Activated T-cell treated with anti-CD3 and anti-CD28 coated beads, Interleukin-2, amount 50 U/mL, for 1 hour (primary cell): ENCODE measurements around the gene ADAMTS15.

Experiments
- DNase-seq: peaks from one replicate; pipeline ENCODE4 v3.0.0-alpha.2; 2020

ADAMTS15 gene

GRCh38 chr11:130518164-130518680 lies 69.8 kb downstream of the ADAMTS15 start:
- DNase-seq, result no peak

- no peak for DNase-seq
These were observed 70.9 kb downstream of the ADAMTS15 start for GRCh38 chr11:130519128-130519932.

GRCh38 chr11:130520271-130520671 lies 71.8 kb downstream of the ADAMTS15 start:
- DNase-seq, result no peak

- DNase-seq, result no peak
These were observed 74.0 kb downstream of the ADAMTS15 start for GRCh38 chr11:130522284-130522961.

- DNase-seq, result no peak
These were observed 74.7 kb downstream of the ADAMTS15 start for GRCh38 chr11:130523166-130523565.

GRCh38 chr11:130523609-130524008 lies 75.2 kb downstream of the ADAMTS15 start:
- DNase-seq, result no peak

- DNase-seq, result no peak
These were observed 75.8 kb downstream of the ADAMTS15 start for GRCh38 chr11:130524132-130524790.

- DNase-seq, result no peak
These were observed 76.9 kb downstream of the ADAMTS15 start for GRCh38 chr11:130525307-130525706.
